ENCODE data around the gene ZNF518A. TPM values are rescaled to one million over a fixed set of nuclear protein-coding genes. Genes with fewer than 3 reads are reported as not detected.

Gene ZNF518A
- total RNA-seq, 1 experiment from 2014 or later = 36.2 TPM

DNA sequence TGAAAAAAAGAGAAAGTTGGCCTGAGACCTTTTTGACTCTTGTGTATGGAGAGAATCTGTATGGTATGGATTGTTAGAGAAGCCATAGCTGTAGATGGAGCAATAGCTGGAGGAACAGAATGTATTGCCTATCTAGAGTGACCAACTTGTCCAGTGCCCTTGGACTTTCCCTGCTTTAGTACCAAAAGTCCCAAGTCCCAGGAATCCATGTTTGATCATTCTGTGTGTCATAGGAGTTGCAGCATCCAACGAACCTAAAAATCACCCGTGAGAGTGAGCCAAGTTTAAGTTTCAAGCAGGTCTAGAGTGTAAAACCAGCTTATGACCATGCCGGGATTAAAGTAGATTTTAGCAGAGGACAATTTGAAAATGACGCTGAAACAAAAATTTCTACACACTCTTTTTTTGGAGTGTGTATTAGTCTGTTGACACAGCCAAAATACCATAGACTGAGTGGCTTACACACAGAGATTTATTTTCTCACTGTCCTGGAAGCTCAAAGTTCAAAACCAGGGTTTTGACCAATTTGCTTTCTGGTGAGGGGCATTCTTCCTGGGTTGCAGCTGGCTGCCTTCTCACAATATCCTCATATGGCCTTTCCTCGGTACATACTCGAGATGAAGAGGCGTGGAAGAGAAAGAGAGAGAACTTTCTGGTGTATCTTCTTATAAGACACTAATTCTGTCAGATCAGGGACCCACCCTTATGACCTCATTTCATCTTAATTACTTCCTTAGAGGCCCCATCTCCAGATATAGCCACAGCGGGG, 36.9 kb upstream of the ZNF518A start:
- no peaks in the 10 kb centered on the region; the same call in 1 of the 2 replicates for H3K27me3 ChIP-seq (ENCODE audit: insufficient read depth, low read length)
- no peak overlapping the region for H2BK20ac ChIP-seq (ENCODE audit: low read depth, low read length, poor library complexity, severe bottlenecking)
- Mint-ChIP-seq H3K4me3 (no peak overlapping the region), H3K27ac (no peak overlapping the region), H3K27me3 (ENCODE audit: low read depth) (no peaks in the 10 kb centered on the region; the same call in 1 of the 2 replicates), H3K9me3 (no peaks in the 10 kb centered on the region), H3K36me3 (ENCODE audit: insufficient read depth in 1 of 3, low read depth in 3 of 3) (no peaks in the 10 kb centered on the region), H3K4me1 (no peaks in the 10 kb centered on the region)
- no peak overlapping the region for H4K8ac ChIP-seq (replicated peaks; ENCODE audit: insufficient read length, low read depth, low read length)
- H2AK5ac ChIP-seq (ENCODE audit: insufficient read length, low read length) = no peak overlapping the region
- no peak overlapping the region for H2BK120ac ChIP-seq (ENCODE audit: low read depth, low read length, poor library complexity, severe bottlenecking)
- no peak overlapping the region for H4K91ac ChIP-seq (ENCODE audit: insufficient read length, low read depth, low read length)
- H3K14ac ChIP-seq (ENCODE audit: insufficient read depth, low read length) = no peak overlapping the region
- H3K9ac ChIP-seq (ENCODE audit: extremely low read depth, insufficient read length, low read length) = no peak overlapping the region
- H3K4ac ChIP-seq (ENCODE audit: low read depth, low read length) = no peak overlapping the region
- H3K18ac ChIP-seq (ENCODE audit: insufficient read length, low read depth, low read length) = no peak overlapping the region
- no peak for DNase-seq
- H4K5ac ChIP-seq (ENCODE audit: insufficient read length, low read depth, low read length) = no peak overlapping the region
- no peak overlapping the region for H3T11ph ChIP-seq (ENCODE audit: low read length)
- no peaks in the 10 kb centered on the region for H3K23me2 ChIP-seq (ENCODE audit: insufficient read length, low read depth, low read length, poor library complexity, severe bottlenecking)
- H3K23ac ChIP-seq (ENCODE audit: insufficient read length, low read depth, low read length) = no peak overlapping the region
- H3K9me3 ChIP-seq (ENCODE audit: control insufficient read depth, low read depth, low read length) = no peaks in the 10 kb centered on the region
- no peaks in the 10 kb centered on the region for H4K20me1 ChIP-seq (ENCODE audit: control insufficient read depth, insufficient read depth, insufficient read length)
- no peaks in the 10 kb centered on the region for H3K79me2 ChIP-seq (ENCODE audit: insufficient read depth, low read length)
- H3K27ac ChIP-seq (ENCODE audit: insufficient read length, low read depth, low read length) = no peak overlapping the region
- H2BK15ac ChIP-seq (ENCODE audit: low read depth, low read length) = no peak overlapping the region
- H3K79me1 ChIP-seq (ENCODE audit: insufficient read depth, low read depth, low read length, poor library complexity, severe bottlenecking) = no peaks in the 10 kb centered on the region
- H2BK5ac ChIP-seq (ENCODE audit: insufficient read length, low read length) = no peak overlapping the region
- H3K56ac ChIP-seq (ENCODE audit: insufficient read length, low read depth, low read length) = no peak overlapping the region
- WGBS (ENCODE audit: extremely low coverage, insufficient read length, low lambda C conversion rate) = no CpG with 5 or more reads among the region's 8 CpGs
- TF ChIP-seq, protein P1, sequence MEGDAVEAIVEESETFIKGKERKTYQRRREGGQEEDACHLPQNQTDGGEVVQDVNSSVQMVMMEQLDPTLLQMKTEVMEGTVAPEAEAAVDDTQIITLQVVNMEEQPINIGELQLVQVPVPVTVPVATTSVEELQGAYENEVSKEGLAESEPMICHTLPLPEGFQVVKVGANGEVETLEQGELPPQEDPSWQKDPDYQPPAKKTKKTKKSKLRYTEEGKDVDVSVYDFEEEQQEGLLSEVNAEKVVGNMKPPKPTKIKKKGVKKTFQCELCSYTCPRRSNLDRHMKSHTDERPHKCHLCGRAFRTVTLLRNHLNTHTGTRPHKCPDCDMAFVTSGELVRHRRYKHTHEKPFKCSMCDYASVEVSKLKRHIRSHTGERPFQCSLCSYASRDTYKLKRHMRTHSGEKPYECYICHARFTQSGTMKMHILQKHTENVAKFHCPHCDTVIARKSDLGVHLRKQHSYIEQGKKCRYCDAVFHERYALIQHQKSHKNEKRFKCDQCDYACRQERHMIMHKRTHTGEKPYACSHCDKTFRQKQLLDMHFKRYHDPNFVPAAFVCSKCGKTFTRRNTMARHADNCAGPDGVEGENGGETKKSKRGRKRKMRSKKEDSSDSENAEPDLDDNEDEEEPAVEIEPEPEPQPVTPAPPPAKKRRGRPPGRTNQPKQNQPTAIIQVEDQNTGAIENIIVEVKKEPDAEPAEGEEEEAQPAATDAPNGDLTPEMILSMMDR (conservative IDR thresholded peaks at IDR 0.05) = no peak
- H2BK12ac ChIP-seq (ENCODE audit: insufficient read length, low read depth, low read length) = no peak overlapping the region
- H3K4me2 ChIP-seq (ENCODE audit: insufficient read depth, insufficient read length, low read length) = no peak overlapping the region
- no peak overlapping the region for H2AFZ ChIP-seq (ENCODE audit: low read length)
- no peaks in the 10 kb centered on the region for H3K4me1 ChIP-seq (ENCODE audit: insufficient read depth, low read length)
